Progenitor cell of endocrine pancreas (in vitro differentiated cells): Measurements from ENCODE around the gene NUBP2. TPM values are rescaled to one million over a fixed set of nuclear protein-coding genes. Genes with fewer than 3 reads are reported as not detected.

Experiments used
- DNase-seq: peaks from one replicate; pipeline ENCODE4 v3.0.0; 2021; ENCODE audit warnings: low spot score; ENCODE audit not compliant: unreplicated experiment
- H3K27ac Mint-ChIP-seq: 2 replicates; pipeline ENCODE4 v1.8.0; 2021; ENCODE audit warnings: mild to moderate bottlenecking, moderate library complexity, mixed read lengths
- H3K27me3 Mint-ChIP-seq: 2 replicates; pipeline ENCODE4 v1.8.0; 2021; ENCODE audit warnings: mixed read lengths
- H3K36me3 Mint-ChIP-seq: 2 replicates; pipeline ENCODE4 v1.8.0; 2022; ENCODE audit warnings: mixed read lengths; ENCODE audit not compliant: insufficient read depth
- H3K4me1 Mint-ChIP-seq: 2 replicates; pipeline ENCODE4 v1.8.0; 2021; ENCODE audit warnings: low read depth, mixed read lengths
- H3K4me3 Mint-ChIP-seq: 2 replicates; pipeline ENCODE4 v1.8.0; 2021; ENCODE audit warnings: low read depth, mild to moderate bottlenecking, moderate library complexity, mixed read lengths
- H3K9me3 Mint-ChIP-seq: 2 replicates; pipeline ENCODE4 v1.8.0; 2021; ENCODE audit warnings: low read depth, mixed read lengths
- total RNA-seq: library from RNA; stranded (reverse); gene quantifications from 2 replicates; pipeline ENCODE4 v1.2.1, GENCODE V29; 2021
- TF ChIP-seq, protein P1 (sequence below): fragments of 200-600 bp; sonication (generic); IDR thresholded peaks from one replicate; pipeline ENCODE4 v1.5.0; 2021; ENCODE audit warnings: antibody characterized with exemption, mild to moderate bottlenecking; ENCODE audit not compliant: unreplicated experiment

The NUBP2 gene
- total RNA-seq, 1 donor from 2014 or later = 65.4 TPM

DNA sequence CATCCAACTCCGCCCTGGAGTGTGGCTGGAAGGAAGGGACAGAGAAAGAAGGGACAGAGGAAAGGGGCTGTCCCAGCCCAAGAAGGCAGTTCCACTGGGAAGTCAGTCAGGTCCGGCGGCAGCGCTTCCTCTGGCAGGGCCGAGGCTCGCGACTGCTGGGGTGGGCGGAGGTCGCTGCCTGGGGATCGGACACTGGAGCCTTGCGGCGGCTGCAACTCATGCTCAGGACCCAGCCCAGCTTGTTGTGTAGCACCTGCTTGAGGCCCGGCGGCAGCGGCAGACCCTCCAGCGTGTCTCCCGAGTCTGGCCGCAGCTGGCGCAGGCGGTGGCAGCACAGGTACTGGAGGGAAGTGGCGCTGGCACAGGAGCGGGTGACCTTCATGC lies 5.8 kb upstream of the NUBP2 start:
- peaks cover 13% of the 10 kb centered on the region for H3K4me1 Mint-ChIP-seq
- no peak overlapping the region for H3K4me3 Mint-ChIP-seq

DNA sequence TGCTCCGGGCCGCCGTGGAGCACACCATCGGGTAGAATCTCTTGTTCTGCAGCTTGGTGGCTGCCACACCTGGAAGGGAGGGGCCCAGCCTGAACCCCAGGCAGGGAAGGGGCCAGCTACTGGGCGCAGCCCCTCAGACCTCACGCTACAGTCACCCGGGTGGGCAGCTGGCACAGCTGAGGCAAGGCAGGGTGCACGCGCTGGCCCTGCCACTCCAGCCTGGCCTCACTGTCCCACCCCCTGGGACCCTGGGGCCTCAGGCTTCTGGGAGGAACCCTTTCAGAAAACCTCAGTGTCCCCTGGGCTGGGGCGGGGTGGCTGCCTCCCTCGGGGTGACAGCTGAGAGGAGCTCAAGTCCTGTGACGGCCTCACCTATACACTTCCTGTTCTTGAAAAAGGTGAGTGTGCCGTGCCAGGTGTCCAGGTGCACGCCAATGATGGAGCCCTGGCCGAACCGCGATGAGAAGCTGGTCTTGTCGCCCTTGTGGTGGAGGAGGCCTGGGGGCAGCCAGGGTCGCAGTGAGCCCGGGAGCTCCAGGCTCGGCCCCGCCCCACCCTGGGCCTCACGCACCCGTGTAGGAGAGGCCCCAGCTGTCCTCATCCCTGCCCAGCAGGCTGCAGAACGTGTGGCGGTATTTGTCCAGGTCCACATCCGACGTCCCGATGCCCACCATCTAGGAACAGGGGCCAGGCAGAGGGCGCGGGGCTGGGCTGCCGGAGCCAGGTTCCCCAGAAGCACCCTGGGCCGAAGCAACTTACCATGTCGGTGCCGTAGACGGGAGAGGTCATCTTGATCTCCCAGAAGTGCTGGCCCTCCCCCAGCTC lies 5.2 kb upstream of the NUBP2 start:
- H3K36me3 Mint-ChIP-seq = peaks cover 1% of the 10 kb centered on the region
- TF ChIP-seq, protein P1, sequence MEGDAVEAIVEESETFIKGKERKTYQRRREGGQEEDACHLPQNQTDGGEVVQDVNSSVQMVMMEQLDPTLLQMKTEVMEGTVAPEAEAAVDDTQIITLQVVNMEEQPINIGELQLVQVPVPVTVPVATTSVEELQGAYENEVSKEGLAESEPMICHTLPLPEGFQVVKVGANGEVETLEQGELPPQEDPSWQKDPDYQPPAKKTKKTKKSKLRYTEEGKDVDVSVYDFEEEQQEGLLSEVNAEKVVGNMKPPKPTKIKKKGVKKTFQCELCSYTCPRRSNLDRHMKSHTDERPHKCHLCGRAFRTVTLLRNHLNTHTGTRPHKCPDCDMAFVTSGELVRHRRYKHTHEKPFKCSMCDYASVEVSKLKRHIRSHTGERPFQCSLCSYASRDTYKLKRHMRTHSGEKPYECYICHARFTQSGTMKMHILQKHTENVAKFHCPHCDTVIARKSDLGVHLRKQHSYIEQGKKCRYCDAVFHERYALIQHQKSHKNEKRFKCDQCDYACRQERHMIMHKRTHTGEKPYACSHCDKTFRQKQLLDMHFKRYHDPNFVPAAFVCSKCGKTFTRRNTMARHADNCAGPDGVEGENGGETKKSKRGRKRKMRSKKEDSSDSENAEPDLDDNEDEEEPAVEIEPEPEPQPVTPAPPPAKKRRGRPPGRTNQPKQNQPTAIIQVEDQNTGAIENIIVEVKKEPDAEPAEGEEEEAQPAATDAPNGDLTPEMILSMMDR = no peak
- DNase-seq = no peak
- peaks cover 8% of the 10 kb centered on the region for H3K4me1 Mint-ChIP-seq
- no peak overlapping the region for H3K27ac Mint-ChIP-seq
- no peaks in the 10 kb centered on the region for H3K9me3 Mint-ChIP-seq
- no peak overlapping the region for H3K4me3 Mint-ChIP-seq
- no peaks in the 10 kb centered on the region for H3K27me3 Mint-ChIP-seq

More for the DNA sequence above, 5.8 kb upstream of the NUBP2 start:
- TF ChIP-seq, protein P1 = no peak
- H3K27me3 Mint-ChIP-seq = no peaks in the 10 kb centered on the region
- DNase-seq = no peak
- H3K9me3 Mint-ChIP-seq = no peaks in the 10 kb centered on the region
- H3K27ac Mint-ChIP-seq = no peak overlapping the region
- peaks cover 1% of the 10 kb centered on the region for H3K36me3 Mint-ChIP-seq

DNA sequence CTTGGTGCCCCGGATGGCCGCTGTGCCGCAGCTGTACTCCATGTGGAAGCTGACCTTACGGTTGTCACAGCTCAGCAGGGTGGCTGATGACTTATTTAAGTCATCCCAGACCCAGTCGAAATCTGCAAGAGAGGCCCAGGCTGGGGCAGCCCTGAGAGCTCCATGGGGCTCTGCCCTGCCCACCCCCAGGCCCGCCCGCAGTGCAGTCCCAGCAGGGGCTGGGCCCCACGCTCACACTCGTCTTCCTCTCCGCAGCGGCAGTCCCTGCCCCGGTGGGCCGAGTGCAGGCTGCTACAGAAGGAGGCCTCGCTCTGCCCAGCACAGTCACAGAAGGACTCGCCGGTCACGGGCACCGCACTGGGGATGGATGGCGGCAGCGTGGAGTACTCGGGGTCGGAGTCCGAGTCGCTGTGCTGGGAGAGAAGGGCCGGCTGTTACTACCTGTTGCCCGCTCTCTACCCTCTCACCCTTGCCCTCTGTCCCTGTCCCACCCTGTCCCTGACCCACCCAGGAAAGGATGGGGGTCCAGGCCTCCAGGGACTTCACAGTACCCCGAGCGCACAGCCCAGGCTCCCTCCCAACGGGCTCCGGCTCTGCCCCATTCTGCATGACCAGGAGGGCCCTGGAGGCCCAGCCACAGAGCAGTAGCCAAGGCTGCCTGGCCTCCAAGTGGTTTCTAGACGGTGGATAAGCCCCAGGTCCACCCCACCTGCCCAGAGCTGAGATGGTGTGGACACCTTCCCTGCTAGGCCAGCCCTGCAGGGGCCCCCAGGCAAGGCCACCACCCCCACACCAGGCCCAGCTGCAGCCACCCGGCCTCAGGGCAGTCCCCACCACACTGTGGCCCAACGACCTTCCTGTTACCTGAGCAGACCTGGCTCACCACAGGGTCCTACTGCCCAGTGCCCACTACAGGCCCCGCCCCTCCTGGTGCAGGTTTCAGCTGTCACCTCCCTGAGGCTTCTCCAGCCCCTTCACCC lies 4.3 kb upstream of the NUBP2 start:
- Mint-ChIP-seq H3K27ac (no peak overlapping the region), H3K36me3 (peaks cover 1% of the 10 kb centered on the region), H3K4me1 (peaks cover 11% of the 10 kb centered on the region), H3K4me3 (no peak overlapping the region), H3K9me3 (no peaks in the 10 kb centered on the region), H3K27me3 (no peaks in the 10 kb centered on the region)
- DNase-seq = no peak
- TF ChIP-seq, protein P1 = no peak

DNA sequence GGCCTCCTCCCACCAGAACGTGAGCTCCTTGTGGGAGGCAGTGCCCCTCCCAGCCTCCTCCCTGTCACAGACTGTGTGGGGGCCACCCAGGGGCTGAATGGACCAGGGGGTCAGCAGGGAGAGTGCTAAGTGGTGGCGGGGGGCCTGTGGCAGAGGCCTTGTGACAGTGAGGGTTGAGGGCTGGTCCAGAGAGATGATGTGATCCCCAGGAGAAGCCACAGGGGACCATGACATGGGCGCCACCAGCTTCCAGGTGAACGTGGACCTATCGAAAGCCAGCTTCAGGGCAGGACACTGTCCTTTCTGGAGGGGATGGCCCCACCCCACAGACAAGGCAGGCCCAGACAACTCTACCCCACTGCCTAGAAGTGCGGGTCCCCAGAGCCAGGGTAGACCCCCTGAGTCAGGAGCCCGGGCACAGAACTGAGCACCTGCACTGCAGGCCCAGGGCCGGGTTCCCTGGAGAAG lies 3.5 kb upstream of the NUBP2 start:
- DNase-seq = no peak
- Mint-ChIP-seq H3K9me3 (no peaks in the 10 kb centered on the region), H3K36me3 (peaks cover 1% of the 10 kb centered on the region), H3K4me1 (peaks cover 14% of the 10 kb centered on the region), H3K4me3 (no peak overlapping the region), H3K27ac (no peak overlapping the region), H3K27me3 (no peaks in the 10 kb centered on the region)
- TF ChIP-seq, protein P1 = no peak
